HepG2 (cell line): ENCODE results near the gene SPOP. TPM values are rescaled to one million over a fixed set of nuclear protein-coding genes. Genes with fewer than 3 reads are reported as not detected.
A peak's percentile ranks its signal among the peaks of the same experiment; 100 is the strongest.

Source experiments
- CTCF ChIP-seq: sonication (generic); formaldehyde crosslinking; IDR thresholded peaks from 2 replicates; pipeline ENCODE4 v1.5.0; 2020; ENCODE audit warnings: mild to moderate bottlenecking, missing genetic modification reagents, moderate library complexity
- DZIP1 ChIP-seq: sonication (generic); formaldehyde crosslinking; IDR thresholded peaks from 2 replicates; pipeline ENCODE4 v1.5.0; 2020; ENCODE audit warnings: mild to moderate bottlenecking, missing genetic modification reagents
- GZF1 ChIP-seq: sonication (generic); formaldehyde crosslinking; IDR thresholded peaks from 2 replicates; pipeline ENCODE4 v1.5.1; 2020; ENCODE audit warnings: mild to moderate bottlenecking, missing genetic modification reagents
- KDM5B ChIP-seq: sonication (generic); formaldehyde crosslinking; IDR thresholded peaks from 2 replicates; pipeline ENCODE4 v1.4.0; 2020; ENCODE audit warnings: missing genetic modification reagents, mild to moderate bottlenecking, borderline replicate concordance
- MAFG ChIP-seq: sonication (generic); formaldehyde crosslinking; IDR thresholded peaks from 2 replicates; pipeline ENCODE4 v1.5.1; 2020; ENCODE audit warnings: mild to moderate bottlenecking, missing genetic modification reagents
- PRDM10 ChIP-seq: sonication (generic); formaldehyde crosslinking; IDR thresholded peaks from 2 replicates; pipeline ENCODE4 v1.4.0; 2020; ENCODE audit warnings: low read depth, missing genetic modification reagents
- SNAPC2 ChIP-seq: sonication (generic); formaldehyde crosslinking; IDR thresholded peaks from 2 replicates; pipeline ENCODE4 v1.8.1; 2022; ENCODE audit warnings: mild to moderate bottlenecking, missing genetic modification reagents
- TIGD3 ChIP-seq: sonication (generic); formaldehyde crosslinking; IDR thresholded peaks from 2 replicates; pipeline ENCODE4 v1.5.1; 2020; ENCODE audit warnings: mild to moderate bottlenecking, missing genetic modification reagents, borderline replicate concordance
- ZKSCAN5 ChIP-seq: sonication (generic); formaldehyde crosslinking; IDR thresholded peaks from 2 replicates; pipeline ENCODE4 v1.5.1; 2020; ENCODE audit warnings: mild to moderate bottlenecking, missing genetic modification reagents
- ZNF232 ChIP-seq: sonication (generic); formaldehyde crosslinking; IDR thresholded peaks from 2 replicates; pipeline ENCODE4 v1.4.0; 2020; ENCODE audit warnings: missing genetic modification reagents, borderline replicate concordance
- ZNF296 ChIP-seq: sonication (generic); formaldehyde crosslinking; conservative IDR thresholded peaks from 2 replicates; pipeline ENCODE4 v1.5.0; 2020; ENCODE audit warnings: mild to moderate bottlenecking, missing genetic modification reagents
- ZNF33B ChIP-seq: sonication (generic); formaldehyde crosslinking; IDR thresholded peaks from 2 replicates; pipeline ENCODE4 v1.5.1; 2020; ENCODE audit warnings: mild to moderate bottlenecking, missing genetic modification reagents
- ZNF343 ChIP-seq: sonication (generic); formaldehyde crosslinking; IDR thresholded peaks from 2 replicates; pipeline ENCODE4 v1.4.0; 2020; ENCODE audit warnings: mild to moderate bottlenecking, missing genetic modification reagents
- ZNF615 ChIP-seq: sonication (generic); formaldehyde crosslinking; IDR thresholded peaks from 2 replicates; pipeline ENCODE4 v1.5.0; 2020; ENCODE audit warnings: mild to moderate bottlenecking, missing genetic modification reagents, borderline replicate concordance
- ZNF710 ChIP-seq: sonication (generic); formaldehyde crosslinking; IDR thresholded peaks from 2 replicates; pipeline ENCODE4 v1.5.0; 2020; ENCODE audit warnings: mild to moderate bottlenecking, missing genetic modification reagents, borderline replicate concordance
- polyA plus RNA-seq, 8 experiments: library from polyadenylated mRNA; depleted of rRNA in 3 of 8; stranded (reverse) in 7 of 8; unstranded in 1 of 8; fragments of >200 nt; fragmentation: Illumina TruSeq in 4 of 8; extraction: Trizol in 4 of 8; gene quantifications; 2 replicates each; pipeline versions ENCODE4 v1.2.1 to v1.2.3, GENCODE V29; 2011 to 2016; ENCODE audit warnings: low read depth in 4 of 8, missing spikeins in 1 of 8, mixed read lengths in 1 of 8; ENCODE audit not compliant: insufficient read depth in 1 of 8
- total RNA-seq, 5 experiments: library from RNA; depleted of rRNA; stranded (reverse); fragments of >200 nt; fragmentation: Illumina TruSeq; extraction: Trizol; gene quantifications; 2 replicates each; pipeline ENCODE4 v1.2.3, GENCODE V29; 2016; ENCODE audit warnings: low read depth in 1 of 5

Gene SPOP
- total and polyA plus RNA-seq, 2 of the 13 experiments (the other 11 are each of a cell fraction or from before 2014, with no cell fraction given), result 52.8 to 60.8 TPM

GRCh38 chr17:49694847-49695697, 17.2 kb upstream of the SPOP start (continued):
- TF ChIP-seq GZF1 (CRISPR knock-in tag), result no peak
- 0 out of 2 replicates have a peak, but pooled peaks have one; percentile 19 for TF ChIP-seq ZNF232
- TF ChIP-seq MAFG, result no peak
- TF ChIP-seq TIGD3, result no peak
- TF ChIP-seq PRDM10 (CRISPR knock-in tag), result 0 out of 2 replicates have a peak, but pooled peaks have one; percentile 12
- no peak for TF ChIP-seq ZNF296 (CRISPR knock-in tag)
- TF ChIP-seq DZIP1 (CRISPR knock-in tag), result 0 out of 2 replicates have a peak, but pooled peaks have one; percentile 34
- peak; percentile 68; the same call in 1 of the 2 replicates for TF ChIP-seq ZKSCAN5 (CRISPR knock-in tag)
- no peak for TF ChIP-seq ZNF615 (CRISPR knock-in tag)
- no peak for TF ChIP-seq SNAPC2 (CRISPR knock-in tag)
- TF ChIP-seq CTCF (CRISPR knock-in tag), result peak; percentile 86
- no peak for TF ChIP-seq KDM5B
- no peak for TF ChIP-seq ZNF33B
- TF ChIP-seq ZNF710 (CRISPR knock-in tag), result 0 out of 2 replicates have a peak, but pooled peaks have one; percentile 36
- TF ChIP-seq ZNF343 (CRISPR knock-in tag), result no peak
